Colon (tissue), 2 donors: ENCODE data around the gene FAM83G.

Experiments
- FAIRE-seq: peaks from 2 replicates; lab custom pipeline; 2012; peaks lifted over from hg19 to GRCh38; lab: Jason Lieb, UNC
- donor health status: control.
- donor health status: control.

FAM83G gene

GRCh38 chr17:19005789-19006430 lies 1.3 kb upstream of the FAM83G start:
- no peak for FAIRE-seq

- FAIRE-seq: no peak
Observed at GRCh38 chr17:19005137-19005773, 691 bp upstream of the FAM83G start.

- FAIRE-seq: no peak
Observed at GRCh38 chr17:19003543-19004420, 782 bp downstream of the FAM83G start.

- FAIRE-seq: no peak
Observed at GRCh38 chr17:19002805-19003542, 1.6 kb downstream of the FAM83G start.

GRCh38 chr17:19001907-19002590 lies 2.5 kb downstream of the FAM83G start:
- FAIRE-seq: no peak

GRCh38 chr17:19000531-19001325 lies 3.8 kb downstream of the FAM83G start:
- FAIRE-seq: no peak

- FAIRE-seq: no peak
Observed at GRCh38 chr17:18999911-19000310, 4.7 kb downstream of the FAM83G start.

GRCh38 chr17:18999394-18999793 lies 5.2 kb downstream of the FAM83G start:
- no peak for FAIRE-seq

- FAIRE-seq: no peak
Observed at GRCh38 chr17:18997650-18998196, 6.8 kb downstream of the FAM83G start.

- no peak for FAIRE-seq
Observed at GRCh38 chr17:18996458-18996857, 8.1 kb downstream of the FAM83G start.

- no peak for FAIRE-seq
Observed at GRCh38 chr17:18995220-18995619, 9.3 kb downstream of the FAM83G start.

- FAIRE-seq: no peak
Observed at GRCh38 chr17:18994631-18995030, 9.9 kb downstream of the FAM83G start.

GRCh38 chr17:18993905-18994526 lies 10.5 kb downstream of the FAM83G start:
- no peak for FAIRE-seq

- no peak for FAIRE-seq
Observed at GRCh38 chr17:18992454-18993130, 12.0 kb downstream of the FAM83G start.

- no peak for FAIRE-seq
Observed at GRCh38 chr17:18991531-18992315, 12.8 kb downstream of the FAM83G start.

- no peak for FAIRE-seq
Observed at GRCh38 chr17:18990331-18990730, 14.2 kb downstream of the FAM83G start.

GRCh38 chr17:18988546-18989173 lies 15.9 kb downstream of the FAM83G start:
- FAIRE-seq: no peak

- FAIRE-seq: no peak
Observed at GRCh38 chr17:18987862-18988545, 16.6 kb downstream of the FAM83G start.
